NCI-H524 treated with DMSO at 0.1 percent for 48 hours (cell line): ENCODE data around the gene STN1.

Source experiments
- DNase-seq: peaks from one replicate; lab custom pipeline; 2025; lab: John Stamatoyannopoulos, UW

Gene STN1

DNA sequence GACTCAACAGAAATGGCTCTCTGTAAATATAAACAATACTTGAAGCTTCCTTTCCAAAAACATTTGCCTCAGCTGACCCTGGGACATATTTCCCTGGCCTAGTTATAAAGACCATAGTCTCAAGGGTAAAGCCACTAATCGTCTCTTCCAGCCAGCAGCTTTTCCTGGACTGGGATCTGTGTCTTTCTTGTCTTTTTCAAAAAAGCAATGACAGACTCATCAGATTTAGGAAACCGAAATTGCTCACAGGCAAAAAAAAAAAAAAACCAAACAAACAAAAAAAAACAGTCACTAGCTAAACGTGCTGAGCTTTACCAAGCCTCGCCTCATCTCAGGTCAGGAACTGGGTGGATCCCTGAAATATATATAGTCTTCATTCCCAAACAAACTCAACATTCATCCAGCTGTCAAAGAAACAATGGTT lies 23.5 kb downstream of the STN1 start:
- no peak for DNase-seq

DNA sequence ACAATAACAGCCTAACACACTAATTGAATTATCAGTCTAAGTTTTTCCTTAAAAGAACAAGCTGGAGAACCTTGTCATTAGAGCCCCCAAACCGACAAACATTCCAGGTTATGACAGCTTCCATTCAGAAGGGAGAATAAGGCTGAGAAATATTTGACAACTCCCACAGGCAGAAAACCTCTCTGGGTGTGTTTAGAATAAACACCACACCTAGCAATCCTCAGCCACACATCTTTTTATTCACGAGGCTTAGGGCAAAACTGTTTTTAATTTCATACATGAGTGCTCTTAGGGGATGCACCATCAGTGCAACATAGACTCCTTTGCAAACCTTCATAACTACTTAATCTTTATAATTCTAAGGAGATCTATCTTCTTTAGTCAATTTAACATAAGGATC lies 24.2 kb downstream of the STN1 start:
- DNase-seq = no peak

DNA sequence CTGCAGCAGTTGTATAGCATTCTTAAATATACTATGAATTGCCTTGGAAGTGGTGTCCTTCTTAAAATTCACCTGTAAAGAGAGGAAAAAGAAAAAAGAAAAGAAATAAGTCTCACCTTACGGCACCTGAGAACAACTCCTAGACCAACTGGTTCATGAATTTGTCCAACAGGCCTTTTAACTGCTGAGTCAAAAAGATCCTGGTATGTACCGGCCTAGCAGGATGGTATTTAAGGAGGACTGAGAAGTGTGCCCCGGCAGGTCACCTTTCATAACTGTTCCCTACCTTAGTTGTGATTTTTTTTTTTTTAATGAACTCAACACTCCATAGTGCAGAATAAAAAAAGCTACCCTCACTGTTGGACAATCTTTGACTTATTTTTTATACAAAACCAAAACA lies 25.8 kb downstream of the STN1 start:
- no peak for DNase-seq

DNA sequence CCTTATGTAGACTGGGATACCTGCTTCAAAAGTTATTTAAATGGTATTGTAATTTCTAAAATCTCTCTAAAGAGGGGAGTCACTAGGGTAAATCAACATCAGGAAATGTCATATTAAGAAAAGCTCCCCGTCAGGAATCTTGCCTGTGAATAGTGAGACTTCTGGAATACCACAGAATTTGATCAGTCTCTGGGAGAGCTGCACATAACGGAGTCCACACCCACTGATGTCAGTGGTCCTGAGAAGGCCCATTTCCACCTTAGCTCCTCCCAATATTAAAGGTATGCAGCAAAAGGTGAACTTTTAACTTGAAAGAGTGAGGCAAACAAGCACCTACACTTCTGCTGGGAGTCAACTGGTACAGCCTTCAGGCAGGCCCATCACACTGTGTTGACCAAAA lies 27.3 kb downstream of the STN1 start:
- DNase-seq = no peak

DNA sequence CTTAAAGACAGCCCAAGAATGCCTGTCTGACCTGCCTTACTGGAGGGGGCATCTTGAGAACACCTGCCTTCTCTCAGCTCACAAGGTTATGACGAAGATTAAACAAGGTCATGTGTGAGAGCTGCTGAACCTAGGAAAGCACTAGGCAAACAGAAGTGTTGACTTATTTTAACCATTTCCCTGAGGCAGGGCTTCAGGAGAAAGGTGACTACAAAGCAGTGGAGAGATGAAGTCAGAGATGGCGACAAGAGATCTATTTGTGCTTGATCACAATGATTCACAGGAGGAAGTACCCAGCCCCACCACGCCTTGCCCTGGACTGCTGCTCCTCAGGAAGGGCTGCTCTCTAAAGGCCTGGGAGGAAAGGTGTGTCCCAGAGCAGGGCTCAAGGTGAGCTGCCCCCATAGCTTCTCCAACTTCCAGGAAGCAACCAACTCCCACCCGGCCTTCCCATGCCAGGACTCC lies 27.8 kb downstream of the STN1 start:
- DNase-seq = no peak

DNA sequence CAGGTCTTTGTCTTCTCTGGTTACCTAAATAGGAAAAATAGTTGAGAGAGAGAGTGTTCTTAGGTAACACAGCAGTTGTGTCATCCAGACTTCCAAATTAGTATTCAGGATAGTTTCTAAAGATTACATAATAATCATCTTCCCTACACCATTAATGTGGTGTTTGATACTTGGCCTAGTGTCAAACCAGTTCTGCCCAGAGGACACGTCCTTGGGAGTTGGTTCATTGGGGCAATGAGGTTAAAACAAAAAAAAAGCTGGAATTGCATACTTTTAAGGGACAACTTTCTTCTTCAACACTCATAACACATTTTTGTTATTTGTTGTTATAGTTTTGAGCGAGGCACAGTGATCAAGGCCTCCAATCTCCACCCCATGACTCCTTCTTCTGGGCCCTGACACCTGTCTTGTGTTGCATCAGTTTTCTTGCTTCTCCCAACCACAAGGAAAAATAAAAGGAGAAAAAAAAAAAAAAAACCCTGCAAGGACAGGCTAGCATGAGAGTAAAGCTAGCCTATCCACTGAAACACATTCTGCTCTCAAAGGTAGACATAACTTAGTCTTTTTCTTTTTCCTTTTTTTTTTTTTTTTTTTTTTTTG lies 28.8 kb downstream of the STN1 start:
- no peak for DNase-seq

DNA sequence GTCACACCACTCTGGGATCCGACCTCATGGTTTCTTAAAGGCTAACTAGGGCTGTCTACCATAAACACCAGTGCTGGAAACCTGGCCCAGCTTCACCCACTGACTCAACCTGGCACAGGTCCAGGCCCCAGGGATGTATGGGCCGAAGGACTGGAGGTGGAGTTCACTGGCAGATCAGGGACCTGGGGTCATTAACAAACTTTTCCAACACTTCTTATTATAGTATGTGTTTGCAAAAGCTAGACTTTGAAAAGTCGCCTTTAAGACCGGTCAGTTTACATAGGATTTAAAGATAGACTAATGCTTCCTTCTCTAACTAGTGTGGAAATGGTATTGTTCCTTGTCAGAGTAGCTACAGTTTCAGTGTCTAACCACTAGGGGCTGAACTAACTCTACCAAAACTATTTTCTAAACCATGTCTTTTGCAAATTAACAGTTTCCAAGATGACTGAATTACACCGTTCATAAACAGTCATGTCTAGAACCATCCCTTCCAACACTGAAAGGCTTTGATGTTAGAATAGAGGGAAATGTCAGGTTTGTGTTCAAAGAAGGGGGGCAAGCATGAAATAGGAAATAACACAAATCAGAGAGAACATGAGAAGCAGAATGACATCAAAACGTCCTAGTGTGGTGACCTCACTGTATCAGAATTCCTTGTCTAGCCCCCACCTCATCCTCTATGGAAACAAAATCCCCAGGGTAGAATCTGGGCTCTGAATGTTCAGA lies 29.7 kb downstream of the STN1 start:
- DNase-seq = no peak

DNA sequence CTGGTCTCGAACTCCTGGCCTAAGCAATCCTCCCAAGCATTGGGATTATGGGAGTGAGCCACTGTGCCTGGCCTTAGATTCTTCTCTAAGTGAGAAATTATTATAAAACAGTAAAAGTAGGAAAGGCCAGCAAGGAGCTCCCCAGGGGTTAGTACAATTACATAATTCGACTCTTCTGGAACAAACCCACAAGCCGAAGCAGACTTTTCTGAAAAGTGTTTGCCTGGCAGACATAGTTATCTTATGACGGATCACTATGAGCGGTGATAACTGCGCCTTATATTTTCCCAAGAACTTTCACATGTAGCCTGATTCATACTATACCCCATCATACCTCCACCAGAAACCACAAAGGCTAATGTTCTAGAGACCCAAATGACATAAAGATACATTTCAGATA lies 32.4 kb downstream of the STN1 start:
- DNase-seq = no peak

DNA sequence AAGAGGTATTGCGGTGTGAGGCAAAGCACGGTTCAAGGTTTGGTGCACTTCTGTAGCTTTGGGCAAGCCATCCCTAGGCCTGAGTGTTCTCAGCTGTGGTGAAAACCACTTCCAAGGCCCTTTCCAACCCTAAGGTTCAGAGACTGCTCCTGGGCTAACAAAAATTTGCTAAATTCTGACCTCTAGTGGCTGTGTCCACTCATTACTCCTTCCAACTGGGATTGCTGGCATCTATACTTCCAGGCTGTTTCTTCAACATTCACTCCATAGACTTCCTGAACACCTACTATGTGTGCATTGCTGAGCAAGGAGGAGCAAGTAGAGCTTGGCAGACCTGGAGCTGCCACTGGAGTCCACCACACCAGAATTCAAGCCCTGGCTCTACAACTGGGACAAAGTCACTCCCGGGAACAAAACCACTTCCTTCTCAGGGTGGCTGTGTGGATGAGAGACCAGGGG lies 33.3 kb downstream of the STN1 start:
- DNase-seq = no peak

DNA sequence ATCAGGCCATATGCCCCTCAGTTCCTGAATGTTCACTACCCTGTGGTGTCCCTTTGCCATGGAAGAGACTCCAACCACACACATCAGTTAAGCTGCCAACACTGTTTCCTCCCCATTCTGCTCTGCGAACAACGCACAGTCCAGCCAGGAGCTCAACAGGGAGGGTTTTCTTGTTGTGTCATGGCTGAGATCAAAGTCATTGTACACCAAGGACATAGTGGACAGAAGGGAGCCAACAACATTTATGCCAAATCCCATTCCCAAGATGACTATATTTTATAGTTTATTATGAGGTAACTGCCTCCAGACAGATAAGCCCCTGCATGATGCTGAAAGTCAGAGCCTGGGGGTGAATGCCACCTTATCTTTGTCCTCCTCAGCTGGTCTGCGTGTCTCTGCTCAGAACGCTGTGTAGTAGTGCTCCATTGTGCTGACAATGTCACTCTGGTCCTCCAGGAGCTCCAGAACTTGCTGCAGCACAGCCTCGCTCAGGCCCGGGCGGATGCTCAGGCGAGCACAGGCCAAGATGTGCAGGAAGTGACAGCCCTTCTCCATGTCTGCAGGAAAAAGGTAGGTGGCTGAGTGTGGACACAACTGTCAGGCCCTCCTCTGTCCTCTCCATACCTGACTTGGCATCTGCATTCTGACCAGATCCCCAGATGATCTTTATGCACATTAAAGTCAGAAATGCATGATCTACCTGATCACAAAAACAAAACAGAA lies 35.5 kb downstream of the STN1 start:
- DNase-seq = no peak

DNA sequence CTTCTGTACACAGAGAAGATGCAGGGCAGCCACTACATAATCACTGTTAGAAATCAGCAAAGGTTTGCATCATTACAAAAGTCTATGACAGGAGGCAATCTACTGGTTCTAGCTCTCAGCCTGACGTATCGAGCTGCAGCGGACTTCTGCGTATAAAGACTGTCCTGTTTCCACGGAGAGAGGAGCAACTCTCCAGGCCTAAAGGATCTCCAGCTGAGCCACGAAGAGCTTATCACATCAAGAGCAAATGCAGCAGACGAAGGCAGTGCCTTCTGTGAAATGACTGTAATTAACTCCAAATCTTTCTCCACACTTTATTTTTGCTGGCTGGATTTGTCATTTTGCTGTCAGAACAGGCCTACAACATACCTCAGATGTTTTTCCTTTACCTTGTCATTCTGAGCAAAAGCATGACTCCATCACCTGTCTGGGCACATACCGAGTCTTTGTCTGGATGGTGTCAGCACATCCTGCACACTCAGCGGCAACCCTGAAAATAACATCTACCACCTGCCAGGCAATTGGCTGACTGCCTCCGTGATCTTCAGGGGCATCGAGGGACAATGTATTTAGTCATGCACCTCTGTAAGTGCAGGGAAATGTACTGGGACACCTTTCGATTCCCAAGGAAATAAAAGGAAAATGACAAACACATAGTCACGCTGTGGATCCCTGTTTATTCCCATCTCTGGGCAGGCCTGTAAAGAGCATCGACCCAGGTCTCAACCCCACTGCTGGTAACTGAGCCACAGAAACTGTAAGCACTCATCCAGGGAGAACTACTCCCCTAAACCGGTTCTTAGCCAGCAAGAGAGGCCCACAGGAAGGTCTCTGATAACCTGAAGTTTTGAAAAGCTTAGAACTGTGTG lies 36.3 kb downstream of the STN1 start:
- DNase-seq = no peak

DNA sequence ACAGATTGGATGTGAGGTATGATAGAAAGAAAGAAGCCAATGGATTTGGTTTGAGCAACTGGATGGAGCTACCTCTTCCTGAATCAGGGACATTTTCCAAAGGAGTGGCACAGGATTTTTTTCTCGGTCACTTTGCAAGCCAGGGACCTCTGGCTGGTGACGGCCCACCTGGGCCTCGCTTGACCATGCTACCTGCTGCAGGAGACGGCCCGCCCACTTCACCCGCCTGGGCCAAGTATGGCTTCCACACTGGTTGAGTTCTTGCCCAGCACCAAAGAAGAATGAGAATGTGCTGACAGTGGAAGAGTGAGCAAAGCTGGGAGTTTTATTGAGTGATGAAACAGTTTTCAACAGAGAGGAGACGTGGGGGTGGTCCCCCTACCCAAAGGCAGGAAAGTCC lies 38.2 kb downstream of the STN1 start:
- DNase-seq = no peak

DNA sequence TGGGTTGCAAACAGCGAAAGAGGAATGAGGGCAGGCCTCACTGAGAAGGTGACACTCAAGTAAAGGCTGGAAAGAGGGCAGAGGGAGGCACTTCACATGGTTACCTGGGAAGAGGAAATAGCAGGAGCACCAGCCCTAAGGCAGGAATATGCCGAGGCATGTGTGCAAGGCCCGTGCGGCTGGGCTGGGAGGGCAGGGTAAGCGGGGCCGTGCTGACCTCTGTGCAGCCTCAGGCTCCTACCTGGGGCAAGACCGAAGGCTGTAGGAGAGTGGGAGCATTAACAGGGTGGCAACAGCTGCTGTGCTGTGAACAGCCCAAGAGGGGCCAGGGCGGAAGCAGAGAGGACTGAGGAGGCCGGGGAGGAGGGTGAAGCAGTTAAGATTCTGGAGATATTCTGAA lies 38.6 kb downstream of the STN1 start:
- no peak for DNase-seq

DNA sequence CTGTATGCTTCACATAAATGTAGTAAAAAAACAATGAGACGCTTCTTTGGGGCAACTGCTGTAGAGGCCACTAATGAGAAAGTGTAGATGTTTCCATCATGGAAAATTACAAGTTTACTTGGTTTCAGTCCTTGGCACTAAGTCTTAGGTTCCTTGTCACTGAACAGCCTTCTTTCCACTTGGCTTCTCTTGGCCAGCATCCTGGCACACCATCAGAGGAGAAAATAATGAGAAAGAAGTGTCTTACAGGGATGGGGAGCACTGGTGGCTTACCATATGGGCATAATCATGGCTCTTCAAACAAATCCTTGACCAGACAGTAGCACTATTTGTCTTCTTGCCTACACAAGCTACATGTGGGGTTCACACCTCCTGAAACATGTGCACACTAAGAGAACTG lies 40.1 kb downstream of the STN1 start:
- no peak for DNase-seq

DNA sequence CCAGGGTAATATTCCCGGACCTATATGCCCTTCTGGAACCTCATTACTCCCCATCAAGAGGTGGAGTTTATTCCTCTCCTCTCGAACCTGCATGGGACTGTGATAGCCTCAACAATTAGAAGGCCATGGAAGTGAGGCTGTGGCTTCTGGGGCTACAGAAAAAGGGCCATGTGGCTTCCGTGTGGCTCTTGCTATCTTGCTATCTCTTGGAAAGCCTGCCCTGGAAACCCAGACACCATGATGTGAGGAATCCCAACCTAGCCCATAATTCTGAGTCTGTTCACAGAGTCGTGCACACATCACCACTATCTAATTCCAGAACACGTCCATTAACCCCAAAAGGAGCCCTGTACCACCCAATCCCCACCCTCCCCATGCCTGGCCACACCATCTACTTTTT lies 41.8 kb downstream of the STN1 start:
- no peak for DNase-seq

DNA sequence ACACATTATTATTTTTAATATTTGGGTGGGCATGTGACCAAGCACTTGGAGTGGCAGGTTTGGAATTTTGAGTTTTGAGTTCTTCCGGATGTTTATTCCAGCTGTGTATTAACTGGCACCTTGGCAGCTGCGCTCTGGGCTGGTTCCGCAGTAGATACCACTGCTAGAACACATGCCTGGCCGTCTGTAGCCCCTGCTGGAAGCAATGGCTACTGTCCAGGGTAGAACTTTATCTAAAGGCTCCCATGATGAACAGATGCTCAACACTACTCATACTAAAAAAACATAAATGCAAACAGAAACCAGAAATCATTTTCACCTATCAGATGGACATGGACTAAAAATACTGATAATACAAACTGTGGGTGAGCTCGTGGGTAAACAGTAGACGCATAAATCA lies 43.3 kb downstream of the STN1 start:
- DNase-seq = no peak

DNA sequence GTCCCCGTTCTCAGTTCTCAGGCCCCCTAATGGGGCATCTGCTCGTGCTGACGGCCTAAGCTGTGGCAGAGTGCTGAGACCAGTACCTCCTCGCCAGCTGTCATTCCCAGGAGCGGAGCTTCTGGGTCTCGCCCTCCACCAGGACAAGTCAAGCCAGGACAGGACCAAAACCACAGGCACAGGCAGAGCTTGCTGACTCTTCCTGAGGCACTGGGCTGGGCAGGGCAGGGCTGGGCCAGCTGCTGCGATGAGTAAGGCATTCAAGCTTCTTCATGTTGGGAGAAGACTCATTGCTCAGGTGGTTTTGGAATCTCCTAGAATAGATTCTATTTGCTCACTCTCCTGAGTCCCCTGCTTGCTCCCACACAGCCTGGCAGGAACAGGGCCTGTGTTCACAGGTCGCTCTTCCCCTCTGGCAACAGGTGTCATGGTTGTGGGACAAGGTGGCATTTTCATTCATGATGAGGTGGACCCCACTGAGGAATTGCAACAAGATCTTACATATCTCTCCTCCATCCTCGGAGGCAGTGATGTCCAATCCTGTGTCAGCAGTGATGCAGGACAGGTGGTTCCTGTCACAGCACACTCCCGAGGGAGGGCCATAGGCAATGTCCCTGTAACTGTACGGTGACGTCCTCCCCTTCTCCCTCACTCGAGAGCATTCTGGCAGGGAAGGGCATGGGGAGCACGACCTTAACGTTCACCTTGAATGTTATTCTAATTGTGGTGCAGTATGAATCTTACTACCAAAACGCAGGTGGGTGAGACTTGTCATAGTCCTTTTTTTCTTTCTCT lies 45.6 kb downstream of the STN1 start:
- no peak for DNase-seq

DNA sequence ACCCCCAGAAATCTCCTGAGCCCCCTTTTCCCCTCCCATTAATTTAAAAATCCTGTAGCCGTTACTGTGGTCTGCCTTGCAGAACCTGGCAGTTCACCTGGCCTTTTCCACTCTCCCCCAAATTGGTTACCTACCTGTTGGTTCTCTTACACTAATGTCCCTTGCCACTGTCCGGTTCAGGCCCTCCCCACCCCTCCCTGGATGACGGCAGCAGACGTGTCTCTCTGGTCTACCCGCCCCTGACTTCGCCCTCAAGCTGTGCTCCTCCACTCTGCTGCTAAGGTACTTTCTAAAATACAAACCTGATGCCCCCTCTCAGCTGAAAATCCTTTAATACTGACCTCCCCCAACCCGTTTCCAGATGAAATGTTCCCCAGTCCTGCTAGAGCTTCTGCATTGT lies 47.0 kb downstream of the STN1 start:
- no peak for DNase-seq

DNA sequence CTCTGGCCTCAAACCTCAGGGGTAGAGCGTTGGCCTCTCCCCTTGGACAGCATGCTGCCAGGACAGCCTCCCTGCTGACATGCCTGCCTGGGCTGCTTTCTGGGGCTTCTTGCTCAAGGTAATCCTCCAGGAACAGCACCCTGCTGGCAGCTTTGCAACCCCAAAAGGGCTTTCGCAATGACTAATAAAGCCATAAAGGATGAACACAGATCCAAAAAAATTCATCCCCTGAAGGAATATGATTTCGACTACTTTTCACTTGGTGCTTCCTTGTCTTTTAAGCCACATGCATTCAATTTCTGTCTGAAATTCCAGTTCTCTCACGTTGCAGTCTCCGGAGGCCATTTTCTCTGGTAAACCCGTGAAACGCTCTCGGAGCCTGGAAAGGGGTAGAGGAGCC lies 47.5 kb downstream of the STN1 start:
- DNase-seq = no peak

DNA sequence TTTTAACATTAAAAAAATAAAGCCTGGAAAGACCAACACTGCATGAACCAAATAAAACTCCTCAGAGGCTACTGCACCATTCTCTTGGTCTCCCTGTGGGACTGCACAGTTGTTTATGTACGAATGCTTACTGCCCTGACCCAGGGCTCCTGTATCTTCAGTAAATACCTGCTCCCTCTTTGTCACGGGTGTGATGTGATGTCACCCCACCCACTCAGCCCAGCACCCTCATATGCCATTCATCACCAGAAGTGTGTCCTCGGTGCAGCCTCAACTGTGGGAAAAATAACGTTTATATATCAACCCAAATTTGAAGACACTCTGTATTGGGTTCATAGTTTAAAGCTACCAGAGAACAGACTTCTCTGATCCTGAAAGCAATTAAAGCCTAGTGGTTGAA lies 48.6 kb downstream of the STN1 start:
- no peak for DNase-seq

DNA sequence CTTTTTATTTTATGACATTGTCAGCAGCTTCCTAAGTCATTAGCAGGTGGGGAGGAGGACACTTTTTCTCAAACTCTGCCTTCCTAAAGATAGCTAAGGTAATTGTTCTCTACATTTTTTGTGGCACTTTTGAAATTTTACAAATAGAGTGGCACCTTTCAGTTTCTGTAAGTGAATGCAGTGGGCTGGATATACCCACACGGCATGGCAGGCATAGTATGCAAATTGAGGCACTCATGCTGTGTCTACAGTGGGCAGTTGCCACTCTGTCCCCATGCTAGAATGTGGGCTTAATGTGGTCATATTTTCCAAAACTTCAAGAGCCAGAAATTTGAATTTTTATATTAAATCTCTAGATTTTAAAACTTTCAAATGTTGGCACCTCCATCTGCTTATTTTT lies 49.8 kb downstream of the STN1 start:
- DNase-seq = no peak

DNA sequence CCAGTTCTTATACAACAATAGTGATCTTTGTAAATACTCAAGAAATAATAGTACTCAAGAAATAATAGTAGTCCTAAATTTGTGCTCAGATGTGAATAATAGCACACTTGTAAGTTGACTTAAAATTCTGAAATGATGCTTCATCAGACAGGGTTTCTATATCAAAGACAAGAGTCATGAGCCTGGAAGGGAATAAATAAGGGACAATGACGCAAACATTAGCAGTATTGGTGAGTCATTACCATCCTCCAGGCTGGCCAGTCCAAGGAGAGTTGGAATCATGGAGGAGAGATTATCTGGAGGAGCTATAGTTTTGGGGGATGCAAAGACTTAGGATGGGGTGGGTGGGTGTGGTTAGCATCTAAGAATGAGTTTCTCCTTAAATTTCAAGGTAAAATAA lies 56.5 kb downstream of the STN1 start:
- no peak for DNase-seq
